ENCODE measurements around the gene HAT1.
A peak's percentile ranks its signal among the peaks of the same experiment; 100 is the strongest.
"Not testable (repeated sequence)": the region's sequence is repeated elsewhere in the genome, so short reads cannot be mapped to it uniquely, and the experiment has no call there.

Gene HAT1

GRCh38 chr2:171985076-171985475 lies 62.8 kb downstream of the HAT1 start:
- DNase-seq, result no peak

GRCh38 chr2:171986778-171987177 lies 64.5 kb downstream of the HAT1 start:
- DNase-seq, result no peak

DNA sequence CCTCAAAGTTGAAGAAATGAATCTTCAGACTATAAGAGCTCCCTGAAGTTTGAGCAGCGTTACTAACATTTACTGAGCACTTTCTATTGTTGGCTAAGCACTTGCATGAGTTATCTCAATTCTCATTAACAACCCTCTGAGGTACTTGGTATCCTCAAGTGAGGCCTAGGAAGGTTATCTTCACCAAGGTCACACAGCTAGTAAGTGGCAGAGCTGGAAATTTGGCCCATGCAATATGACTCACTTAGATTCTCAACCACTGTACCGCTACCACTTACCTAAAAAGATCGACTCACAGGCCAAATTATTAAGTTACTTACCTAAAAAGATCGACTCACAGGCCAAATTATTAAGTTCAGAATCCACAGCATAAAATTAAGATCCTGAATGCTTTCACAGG lies 68.8 kb downstream of the HAT1 start:
- DNase-seq, result no peak

DNA sequence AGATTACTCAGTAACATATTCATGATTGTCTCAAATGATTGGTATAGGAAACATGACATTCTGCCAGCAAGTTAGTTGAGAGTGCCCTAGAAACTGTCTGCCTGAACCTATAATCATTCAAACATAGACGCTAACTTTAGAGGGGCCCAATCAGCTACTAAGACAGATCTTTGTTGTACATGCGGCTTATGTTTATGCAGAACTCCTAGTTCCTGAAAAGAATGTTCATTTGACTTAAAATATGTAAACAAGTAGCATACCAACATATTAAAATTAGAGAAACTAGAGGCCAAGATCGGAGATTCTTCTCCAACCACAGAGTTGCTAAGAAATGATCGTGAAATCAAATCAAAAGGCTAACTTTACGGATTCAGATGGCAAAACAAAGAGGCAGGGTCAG lies 73.3 kb downstream of the HAT1 start:
- no peak for DNase-seq

DNA sequence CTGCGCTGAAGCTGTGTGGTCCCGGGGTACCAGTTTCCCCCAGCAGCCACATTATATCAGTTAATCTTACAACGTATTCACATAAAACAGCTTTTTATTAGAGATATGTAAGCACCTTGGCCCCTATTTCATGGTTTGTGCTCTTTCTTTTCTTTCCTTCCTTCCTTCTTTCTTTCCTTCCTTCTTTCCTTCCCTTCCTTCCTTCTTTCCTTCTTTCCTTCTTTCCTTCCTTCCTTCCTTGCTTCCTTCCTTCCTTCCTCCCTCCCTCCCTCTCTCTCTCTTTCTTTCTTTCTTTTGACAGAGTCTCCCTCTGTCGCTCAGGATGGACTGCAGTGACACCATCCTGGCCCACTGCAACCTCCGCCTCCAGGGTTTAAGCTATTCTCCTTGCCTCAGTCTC lies 73.8 kb downstream of the HAT1 start:
- DNase-seq, result no peak

DNA sequence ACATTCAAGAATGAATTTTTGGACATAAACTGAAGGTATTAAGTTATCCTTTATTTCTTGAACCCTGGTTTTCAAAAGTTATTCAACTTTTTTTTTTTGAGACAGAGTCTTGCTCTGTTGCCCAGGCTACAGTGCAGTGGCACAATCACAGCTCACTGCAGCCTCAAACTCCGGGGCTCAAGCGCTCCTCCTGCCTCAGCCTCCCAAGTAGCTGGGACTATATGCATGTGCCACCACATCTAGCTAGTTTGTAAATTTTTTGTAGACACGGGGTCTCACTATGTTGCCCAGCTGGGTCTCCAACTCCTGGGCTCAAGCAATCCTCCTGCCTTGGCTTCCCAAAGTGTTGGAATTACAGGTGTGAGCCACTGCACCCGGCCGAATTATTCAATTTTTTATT lies 74.8 kb downstream of the HAT1 start:
- not testable (repeated sequence) for DNase-seq

DNA sequence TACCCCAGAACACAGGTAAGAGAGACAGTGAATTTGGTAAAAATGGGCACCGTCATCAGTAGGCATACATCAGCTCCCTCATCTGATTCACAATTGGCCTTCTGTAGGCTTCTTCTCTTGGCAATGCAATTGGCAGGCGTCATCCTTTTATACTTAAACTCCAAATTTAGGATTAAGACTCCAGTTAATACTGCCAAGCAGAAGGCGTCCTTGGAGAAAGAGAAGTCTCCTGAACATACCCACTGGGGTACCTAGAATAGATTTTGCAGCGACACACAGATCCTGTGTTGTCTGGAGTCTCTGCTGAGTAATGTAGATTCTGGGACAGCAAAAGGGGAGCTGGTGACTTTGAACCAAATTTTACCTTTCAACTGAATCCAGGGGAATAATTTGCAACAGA lies 76.9 kb downstream of the HAT1 start:
- DNase-seq, result no peak

DNA sequence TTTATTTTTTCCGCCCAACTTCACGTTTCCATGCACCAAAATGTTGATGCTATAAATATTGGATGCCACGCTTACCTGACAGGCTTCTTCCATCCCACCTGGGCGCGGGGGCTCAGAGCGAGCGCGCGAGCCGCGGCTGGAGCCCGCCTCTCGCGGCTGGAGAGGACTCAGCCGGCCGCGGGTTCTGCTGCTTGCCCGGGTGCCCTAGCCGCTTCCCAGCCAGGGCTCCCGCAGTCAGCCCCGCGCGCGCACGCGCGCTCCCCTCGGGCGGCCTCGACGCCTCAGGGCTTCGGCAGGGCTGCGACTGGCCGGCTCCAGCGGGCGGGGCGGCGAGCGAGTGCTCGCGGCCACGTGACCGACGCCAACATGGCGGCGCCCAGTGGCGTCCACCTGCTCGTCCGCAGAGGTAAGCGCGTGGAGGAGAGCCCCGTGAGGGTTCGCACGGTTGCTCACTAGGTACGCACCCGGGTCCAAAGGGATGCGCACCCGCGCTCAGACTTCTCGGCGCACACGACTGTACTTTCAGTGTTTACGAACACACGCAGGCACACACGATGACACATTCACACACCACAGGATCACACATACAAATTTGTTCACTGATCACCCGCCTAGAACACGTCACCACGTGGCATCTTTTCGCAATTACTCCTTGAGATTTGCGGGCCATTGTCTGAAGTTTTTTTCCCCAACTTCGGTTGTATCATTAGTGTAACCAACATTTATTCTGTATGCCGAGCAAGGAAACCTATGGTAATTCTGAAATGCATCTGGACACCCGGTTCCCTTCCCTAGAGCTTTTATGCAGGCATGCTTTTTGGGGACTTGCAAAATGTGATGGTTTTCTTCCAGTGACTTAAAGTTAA lies 77.6 kb downstream of the HAT1 start, which contains the start of gene METAP1D:
METAP1D (plus strand) TSS at position 350 of the 866 bp plus-strand sequence; CDS start at position 367, 17 bp downstream.
- peak; percentile 72 for DNase-seq

DNA sequence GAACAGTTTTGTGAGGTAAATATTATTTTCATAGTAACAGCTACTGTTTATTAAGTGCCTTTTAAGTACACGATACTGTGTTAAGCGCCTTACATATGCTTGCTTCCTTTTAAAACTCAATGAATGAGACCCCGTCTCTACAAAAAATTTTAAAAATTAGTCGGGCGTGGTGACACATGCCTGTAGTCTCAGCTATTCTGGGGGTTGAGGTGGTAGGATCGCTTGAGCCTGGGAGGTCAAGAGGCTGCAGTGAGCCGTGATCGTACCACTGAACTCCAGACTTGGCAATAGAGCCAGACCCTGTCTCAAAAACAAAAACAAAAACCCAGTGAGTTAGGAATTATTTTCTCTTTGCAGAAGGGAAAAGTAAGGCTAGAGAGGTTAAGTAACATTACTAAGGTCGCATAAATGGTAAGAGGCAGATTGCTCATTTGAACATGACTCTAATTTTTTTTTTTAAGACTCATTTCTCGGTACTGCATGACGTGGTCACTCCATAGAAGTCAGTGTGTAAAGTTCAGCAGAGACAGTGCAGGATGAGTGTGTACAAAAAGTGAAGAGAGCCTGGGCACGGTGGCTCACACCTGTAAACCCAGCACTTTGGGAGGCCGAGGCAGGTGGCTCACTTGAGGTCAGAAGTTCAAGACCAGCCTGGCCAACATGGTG lies 78.6 kb downstream of the HAT1 start:
- DNase-seq, result no peak

DNA sequence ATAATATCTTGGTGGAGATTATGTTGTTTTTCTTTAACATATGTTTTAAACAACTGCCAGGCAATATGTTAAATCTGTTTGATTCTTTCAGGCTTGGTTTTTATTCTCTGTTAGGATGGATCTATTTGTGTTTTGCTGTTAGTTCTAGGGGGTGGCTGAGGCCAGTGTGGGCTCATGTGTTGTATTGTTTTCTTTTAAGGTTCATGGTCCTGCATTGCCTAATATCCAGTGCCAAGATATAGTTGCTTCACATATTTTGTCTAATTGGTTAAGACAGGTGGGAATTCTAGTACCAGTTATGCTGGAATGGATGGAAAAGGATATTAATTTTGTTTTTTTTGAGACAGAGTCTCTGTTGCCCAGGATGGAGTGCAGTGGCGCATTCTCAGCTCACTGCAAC lies 85.1 kb downstream of the HAT1 start:
- no peak for DNase-seq

DNA sequence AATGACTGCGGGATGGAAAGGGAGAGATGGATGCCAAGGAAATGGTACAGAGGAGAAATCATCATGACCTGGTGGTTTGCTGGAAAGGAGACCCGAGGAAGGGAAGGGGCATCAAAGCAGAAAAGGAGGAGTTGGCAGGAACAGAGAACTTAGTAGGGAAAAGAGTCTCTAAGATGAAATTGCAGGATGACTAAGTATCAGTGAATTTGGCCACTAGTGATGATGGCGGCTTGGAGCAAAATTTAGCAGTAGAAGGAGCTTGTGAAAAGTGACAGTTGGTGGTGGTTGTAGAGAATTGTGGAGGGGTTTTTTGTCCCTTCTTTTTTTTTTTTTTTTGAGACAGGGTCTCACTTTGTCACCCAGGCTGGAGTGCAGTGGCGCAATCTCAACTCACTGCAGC lies 87.6 kb downstream of the HAT1 start:
- DNase-seq, result no peak

DNA sequence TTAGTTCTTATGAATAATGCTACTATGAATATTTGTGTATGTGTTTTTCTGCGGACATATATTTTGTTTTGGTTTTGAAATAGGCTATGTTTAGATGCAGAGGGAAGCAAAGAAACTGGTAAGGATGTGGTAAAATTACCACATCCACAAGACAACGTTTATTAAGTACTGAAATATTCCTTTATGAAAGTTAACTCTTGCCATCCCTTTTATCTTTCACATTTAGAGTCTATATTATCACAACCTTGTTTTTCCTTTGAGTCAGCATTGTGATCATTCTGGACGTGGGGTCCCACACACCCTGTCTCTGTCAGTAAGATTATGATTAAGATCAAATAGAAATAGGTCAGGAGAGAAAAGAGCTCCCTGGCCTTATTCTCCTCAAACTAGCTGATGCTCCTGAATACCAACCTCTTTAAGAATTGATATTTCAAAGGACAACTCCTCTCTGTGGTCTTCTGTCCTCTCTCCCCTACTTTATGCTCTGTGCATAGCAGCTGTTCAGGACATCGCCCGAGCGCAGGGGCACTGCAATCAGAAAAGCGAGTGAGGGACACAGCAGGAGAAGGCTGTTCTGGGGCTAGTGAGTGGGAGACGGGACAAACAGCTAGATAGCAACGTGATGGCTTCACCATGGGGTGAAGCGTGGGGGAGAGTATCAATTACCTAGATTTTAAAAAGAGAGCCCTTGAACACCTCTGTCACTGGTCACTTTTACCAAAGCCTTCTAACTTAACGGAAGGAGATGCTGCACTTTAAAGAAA lies 89.7 kb downstream of the HAT1 start:
- DNase-seq, result no peak

- no peak for DNase-seq
These were observed 90.6 kb downstream of the HAT1 start for GRCh38 chr2:172012677-172013391.

DNA sequence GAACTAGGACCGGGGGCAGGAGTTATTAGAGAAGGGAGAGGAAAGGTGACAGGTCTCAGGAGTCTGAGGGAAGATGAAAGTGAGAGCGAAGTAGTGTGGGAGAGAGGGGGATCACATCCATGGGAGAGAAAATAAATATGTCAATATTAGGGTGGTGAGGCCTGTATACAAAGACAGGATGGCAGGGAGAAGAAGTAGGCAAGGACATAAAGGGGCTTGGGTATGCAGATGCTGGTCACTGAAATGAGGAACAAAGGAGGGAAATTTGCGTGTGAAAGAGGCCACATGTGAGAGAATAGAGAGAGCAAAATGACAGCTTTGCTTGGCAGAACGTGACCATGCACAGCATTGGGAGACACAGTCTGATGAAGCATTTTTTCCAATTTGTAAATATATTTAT lies 91.1 kb downstream of the HAT1 start:
- no peak for DNase-seq

GRCh38 chr2:172021074-172021931 lies 99.0 kb downstream of the HAT1 start:
- no peak for DNase-seq

DNA sequence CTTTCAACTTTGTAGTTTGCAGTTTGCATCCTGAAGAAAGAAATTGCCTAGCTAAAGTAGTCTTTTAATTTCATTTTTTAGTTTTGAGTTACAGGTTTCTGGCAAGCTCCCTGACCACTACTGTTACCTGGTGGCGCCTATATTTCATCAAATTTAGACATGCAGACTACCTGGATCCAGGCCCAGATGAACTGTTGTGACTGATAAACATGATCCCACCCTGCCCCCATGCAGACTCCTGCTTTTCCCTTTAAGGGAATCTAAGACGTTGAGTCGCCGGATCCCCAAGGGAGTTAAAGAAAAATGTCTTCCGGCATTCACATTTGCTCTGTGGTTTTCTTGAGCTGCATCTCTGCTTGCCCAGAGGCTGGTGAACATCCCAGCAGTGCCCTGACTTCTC lies 99.7 kb downstream of the HAT1 start:
- DNase-seq, result peak; percentile 2

GRCh38 chr2:172031536-172031935 lies 109.3 kb downstream of the HAT1 start:
- DNase-seq, result no peak

All from NCI-H2107 (cell line).